Measurements from ENCODE around the gene B3GNT8. TPM values are rescaled to one million over a fixed set of nuclear protein-coding genes. Genes with fewer than 3 reads are reported as not detected.

Gene B3GNT8
- total RNA-seq, 1 experiment from 2014 or later, result 0.96 TPM

DNA sequence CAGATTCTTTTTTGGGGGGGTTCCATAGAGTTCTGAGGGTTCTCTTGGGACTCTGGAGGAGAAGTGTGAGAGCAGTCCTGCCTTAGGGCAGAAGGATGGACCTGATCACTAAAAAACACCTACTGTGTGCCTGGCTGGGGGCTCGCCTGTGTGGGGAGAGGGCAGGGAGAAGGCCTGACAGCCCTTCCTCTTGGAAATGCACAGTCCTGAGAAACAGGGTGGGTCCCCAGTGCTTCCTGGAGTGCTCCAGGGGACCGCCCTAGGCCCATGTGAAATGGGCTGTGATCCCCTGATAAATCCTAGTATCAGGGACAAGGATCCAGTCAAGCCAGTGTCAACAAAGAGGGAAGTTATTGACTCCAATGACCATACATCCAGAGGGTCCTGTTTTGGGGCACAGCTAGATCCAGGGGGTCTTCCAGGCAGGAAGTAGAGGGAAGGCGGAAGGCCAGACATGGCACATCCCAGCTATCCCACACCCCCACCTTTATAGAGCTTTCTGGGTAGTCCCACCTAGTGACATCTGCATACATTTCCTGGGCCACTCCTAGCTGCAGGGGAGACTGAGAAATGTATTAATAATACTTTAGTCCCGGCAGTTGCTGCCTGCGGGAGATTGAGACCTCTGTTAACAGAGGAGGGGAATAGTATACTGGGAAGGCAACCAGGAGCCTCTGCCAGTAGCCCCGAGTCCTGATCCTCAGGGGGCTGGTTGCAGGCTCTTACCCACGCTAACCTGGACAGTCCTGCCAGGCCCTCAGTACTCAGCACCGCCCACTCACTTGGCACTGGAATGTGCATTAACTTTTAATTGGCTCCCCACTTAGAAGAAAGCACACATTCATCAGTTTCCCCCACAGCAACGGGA lies 15.8 kb downstream of the B3GNT8 start:
- whole genome bisulfite sequencing (ENCODE audit: extremely low coverage, insufficient read length, low lambda C conversion rate), result no CpG with 5 or more reads among the region's 9 CpGs
- Mint-ChIP-seq H3K4me1 (peaks cover 7 to 16% of the 10 kb centered on the region in 2 experiments), H3K9me3 (no peaks in the 10 kb centered on the region), H3K27me3 (ENCODE audit: low read depth) (no peaks in the 10 kb centered on the region; the same call in 1 of the 2 replicates), H3K27ac (no peak overlapping the region), H3K4me3 (no peak overlapping the region), H3K36me3 (ENCODE audit: insufficient read depth in 1 of 3, low read depth in 3 of 3) (peaks cover 0 to 21% (median 16%) of the 10 kb centered on the region in 3 experiments; a peak in 5 of 7 replicates)
- Histone ChIP-seq H4K91ac (ENCODE audit: insufficient read length, low read depth, low read length) (no peak overlapping the region), H3K4me2 (ENCODE audit: insufficient read depth, insufficient read length, low read length) (no peak overlapping the region), H3K18ac (ENCODE audit: insufficient read length, low read depth, low read length) (no peak overlapping the region), H3K4me1 (ENCODE audit: insufficient read depth, low read length) (no peaks in the 10 kb centered on the region; the same call in 1 of the 2 replicates), H2BK5ac (ENCODE audit: insufficient read length, low read length) (no peak overlapping the region), H2BK12ac (ENCODE audit: insufficient read length, low read depth, low read length) (no peak overlapping the region), H2BK120ac (ENCODE audit: low read depth, low read length, poor library complexity, severe bottlenecking) (no peak overlapping the region), H3K9ac (ENCODE audit: extremely low read depth, insufficient read length, low read length) (no peak overlapping the region), H3T11ph (ENCODE audit: low read length) (no peak overlapping the region), H2BK20ac (ENCODE audit: low read depth, low read length, poor library complexity, severe bottlenecking) (no peak overlapping the region), H3K14ac (ENCODE audit: insufficient read depth, low read length) (no peak overlapping the region; the same call in 1 of the 2 replicates), H2AFZ (ENCODE audit: low read length) (no peak overlapping the region), H4K8ac (replicated peaks; ENCODE audit: insufficient read length, low read depth, low read length) (no peak overlapping the region), H3K4ac (ENCODE audit: low read depth, low read length) (no peak overlapping the region), H4K5ac (ENCODE audit: insufficient read length, low read depth, low read length) (no peak overlapping the region), H3K56ac (ENCODE audit: insufficient read length, low read depth, low read length) (no peak overlapping the region), H4K20me1 (ENCODE audit: control insufficient read depth, insufficient read depth, insufficient read length) (peaks cover 3% of the 10 kb centered on the region), H3K79me2 (ENCODE audit: insufficient read depth, low read length) (no peaks in the 10 kb centered on the region), H2AK5ac (ENCODE audit: insufficient read length, low read length) (no peak overlapping the region), H3K79me1 (ENCODE audit: insufficient read depth, low read depth, low read length, poor library complexity, severe bottlenecking) (no peaks in the 10 kb centered on the region), H3K23me2 (ENCODE audit: insufficient read length, low read depth, low read length, poor library complexity, severe bottlenecking) (peaks cover 4% of the 10 kb centered on the region), H3K27ac (ENCODE audit: insufficient read length, low read depth, low read length) (no peak overlapping the region), H2BK15ac (ENCODE audit: low read depth, low read length) (no peak overlapping the region), H3K23ac (ENCODE audit: insufficient read length, low read depth, low read length) (no peak overlapping the region), H3K27me3 (ENCODE audit: insufficient read depth, low read length) (no peaks in the 10 kb centered on the region), H3K9me3 (ENCODE audit: control insufficient read depth, low read depth, low read length) (no peaks in the 10 kb centered on the region)
- DNase-seq, result no peak
- TF ChIP-seq, protein P1, sequence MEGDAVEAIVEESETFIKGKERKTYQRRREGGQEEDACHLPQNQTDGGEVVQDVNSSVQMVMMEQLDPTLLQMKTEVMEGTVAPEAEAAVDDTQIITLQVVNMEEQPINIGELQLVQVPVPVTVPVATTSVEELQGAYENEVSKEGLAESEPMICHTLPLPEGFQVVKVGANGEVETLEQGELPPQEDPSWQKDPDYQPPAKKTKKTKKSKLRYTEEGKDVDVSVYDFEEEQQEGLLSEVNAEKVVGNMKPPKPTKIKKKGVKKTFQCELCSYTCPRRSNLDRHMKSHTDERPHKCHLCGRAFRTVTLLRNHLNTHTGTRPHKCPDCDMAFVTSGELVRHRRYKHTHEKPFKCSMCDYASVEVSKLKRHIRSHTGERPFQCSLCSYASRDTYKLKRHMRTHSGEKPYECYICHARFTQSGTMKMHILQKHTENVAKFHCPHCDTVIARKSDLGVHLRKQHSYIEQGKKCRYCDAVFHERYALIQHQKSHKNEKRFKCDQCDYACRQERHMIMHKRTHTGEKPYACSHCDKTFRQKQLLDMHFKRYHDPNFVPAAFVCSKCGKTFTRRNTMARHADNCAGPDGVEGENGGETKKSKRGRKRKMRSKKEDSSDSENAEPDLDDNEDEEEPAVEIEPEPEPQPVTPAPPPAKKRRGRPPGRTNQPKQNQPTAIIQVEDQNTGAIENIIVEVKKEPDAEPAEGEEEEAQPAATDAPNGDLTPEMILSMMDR (conservative IDR thresholded peaks at IDR 0.05), result no peak
